ENCODE measurements around the gene METRNL. TPM values are rescaled to one million over a fixed set of nuclear protein-coding genes. Genes with fewer than 3 reads are reported as not detected.

The METRNL gene
- total RNA-seq, 4 donors from 2014 or later, result 80.3 to 137 (median 87.7) TPM

GRCh38 chr17:83072600-83073358 lies 6.6 kb upstream of the METRNL start:
- intact Hi-C loops (cut with DNase I), result no loop called here
- no peaks in the 10 kb centered on the region for H3K36me3 ChIP-seq
- 50% methylated on average over 4 of the region's 28 CpGs; no CpG with 5 or more reads in 1 of the 2 donors for WGBS, 2 donors
- TF ChIP-seq, protein P1, sequence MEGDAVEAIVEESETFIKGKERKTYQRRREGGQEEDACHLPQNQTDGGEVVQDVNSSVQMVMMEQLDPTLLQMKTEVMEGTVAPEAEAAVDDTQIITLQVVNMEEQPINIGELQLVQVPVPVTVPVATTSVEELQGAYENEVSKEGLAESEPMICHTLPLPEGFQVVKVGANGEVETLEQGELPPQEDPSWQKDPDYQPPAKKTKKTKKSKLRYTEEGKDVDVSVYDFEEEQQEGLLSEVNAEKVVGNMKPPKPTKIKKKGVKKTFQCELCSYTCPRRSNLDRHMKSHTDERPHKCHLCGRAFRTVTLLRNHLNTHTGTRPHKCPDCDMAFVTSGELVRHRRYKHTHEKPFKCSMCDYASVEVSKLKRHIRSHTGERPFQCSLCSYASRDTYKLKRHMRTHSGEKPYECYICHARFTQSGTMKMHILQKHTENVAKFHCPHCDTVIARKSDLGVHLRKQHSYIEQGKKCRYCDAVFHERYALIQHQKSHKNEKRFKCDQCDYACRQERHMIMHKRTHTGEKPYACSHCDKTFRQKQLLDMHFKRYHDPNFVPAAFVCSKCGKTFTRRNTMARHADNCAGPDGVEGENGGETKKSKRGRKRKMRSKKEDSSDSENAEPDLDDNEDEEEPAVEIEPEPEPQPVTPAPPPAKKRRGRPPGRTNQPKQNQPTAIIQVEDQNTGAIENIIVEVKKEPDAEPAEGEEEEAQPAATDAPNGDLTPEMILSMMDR (IDR thresholded peaks at IDR 0.05), result no peak
- no peak for TF ChIP-seq POLR2A (IDR thresholded peaks at IDR 0.05)
- H3K4me1 ChIP-seq, result peaks cover 12 to 44% (median 14%) of the 10 kb centered on the region in 3 donors
- no peak for DNase-seq
- peak overlapping the region; percentile 17 to 78 (median 45) for H3K27ac ChIP-seq
- H3K9me3 ChIP-seq, result no peaks in the 10 kb centered on the region
- H3K4me3 ChIP-seq, result no peak overlapping the region
- peaks cover 0 to 25% (median 0%) of the 10 kb centered on the region in 4 donors for H3K27me3 ChIP-seq

- no peak for DNase-seq
- TF ChIP-seq, protein P1 (IDR thresholded peaks at IDR 0.05), result no peak
- no peak for TF ChIP-seq POLR2A (IDR thresholded peaks at IDR 0.05)
- peaks cover 0 to 32% (median 0%) of the 10 kb centered on the region in 4 donors for H3K27me3 ChIP-seq
- WGBS, 2 donors, result 10% methylated on average over 2 of the region's 32 CpGs; no CpG with 5 or more reads in 1 of the 2 donors
- peak overlapping the region; percentile 17 to 78 (median 47) for H3K27ac ChIP-seq
- peaks cover 18 to 52% (median 20%) of the 10 kb centered on the region in 3 donors for H3K4me1 ChIP-seq
- H3K9me3 ChIP-seq, result no peaks in the 10 kb centered on the region
- H3K36me3 ChIP-seq, result no peaks in the 10 kb centered on the region
- intact Hi-C loops (cut with DNase I), result no loop called here
- no peak overlapping the region for H3K4me3 ChIP-seq
Observed at GRCh38 chr17:83073389-83074063, 5.9 kb upstream of the METRNL start.

DNA sequence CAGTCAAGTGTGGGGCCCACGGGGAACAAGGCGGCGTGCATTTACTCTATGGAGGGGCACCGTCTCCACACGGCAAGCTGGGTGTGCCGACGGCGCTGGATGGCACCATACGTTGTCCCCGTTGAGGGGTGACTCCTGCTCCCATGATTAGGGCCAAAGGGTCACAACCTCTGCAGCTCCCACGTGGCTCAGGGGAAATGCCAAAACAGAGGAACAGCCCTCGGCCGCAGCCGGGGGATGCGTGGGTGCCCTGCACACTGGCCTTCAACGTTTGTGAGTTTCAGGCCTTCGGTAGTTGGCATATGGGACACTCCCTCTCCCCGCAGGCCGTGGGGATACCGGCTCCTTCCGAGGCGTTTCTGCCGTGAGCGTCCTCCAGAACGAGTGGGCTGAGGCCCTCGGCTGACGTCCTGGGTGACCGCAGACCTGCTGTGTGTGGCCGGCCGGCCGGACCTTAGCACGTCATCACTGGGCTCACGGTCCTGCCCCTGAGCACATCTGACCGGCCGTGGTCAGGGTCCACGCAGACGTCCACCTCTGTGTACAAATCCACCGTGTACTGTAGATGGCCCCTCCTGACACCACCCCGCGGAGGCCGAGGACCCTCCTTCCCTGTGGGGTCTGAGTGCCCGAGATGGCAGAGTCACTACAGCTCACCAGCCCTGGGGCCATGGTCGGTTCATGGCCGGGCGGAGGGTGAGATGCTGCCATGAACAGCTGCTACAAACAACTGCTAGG lies 4.8 kb upstream of the METRNL start:
- H3K27ac ChIP-seq, result peak overlapping the region in 1 of 4 donors; percentile 78
- no peaks in the 10 kb centered on the region for H3K9me3 ChIP-seq
- 84 to 90% methylated on average over 11 to 12 of the region's 45 CpGs for WGBS, 2 donors
- no peak overlapping the region for H3K4me3 ChIP-seq
- TF ChIP-seq, protein P1 (IDR thresholded peaks at IDR 0.05), result no peak
- no peak for TF ChIP-seq POLR2A (IDR thresholded peaks at IDR 0.05)
- peaks cover 0 to 39% (median 0%) of the 10 kb centered on the region in 4 donors for H3K27me3 ChIP-seq
- intact Hi-C loops (cut with DNase I), result no loop called here
- H3K36me3 ChIP-seq, result no peaks in the 10 kb centered on the region
- peaks cover 21 to 51% (median 21%) of the 10 kb centered on the region in 3 donors for H3K4me1 ChIP-seq
- no peak for DNase-seq

GRCh38 chr17:83075270-83075880 lies 4.0 kb upstream of the METRNL start:
- intact Hi-C loops (cut with DNase I), result no loop called here
- Histone ChIP-seq H3K27me3 (peaks cover 0 to 34% (median 0%) of the 10 kb centered on the region in 4 donors), H3K4me3 (no peak overlapping the region), H3K4me1 (peaks cover 21 to 51% (median 21%) of the 10 kb centered on the region in 3 donors), H3K36me3 (no peaks in the 10 kb centered on the region), H3K9me3 (no peaks in the 10 kb centered on the region), H3K27ac (no peak overlapping the region)
- 67 to 70% methylated on average over 16 to 20 of the region's 21 CpGs for WGBS, 2 donors
- TF ChIP-seq, protein P1 (IDR thresholded peaks at IDR 0.05), result no peak
- no peak for TF ChIP-seq POLR2A (IDR thresholded peaks at IDR 0.05)
- no peak for DNase-seq

Measured in esophagus squamous epithelium (tissue), 5 donors.